ENCODE data around the gene GTF2E1.
"Not testable (repeated sequence)": the region's sequence is repeated elsewhere in the genome, so short reads cannot be mapped to it uniquely, and the experiment has no call there.

The GTF2E1 gene

DNA sequence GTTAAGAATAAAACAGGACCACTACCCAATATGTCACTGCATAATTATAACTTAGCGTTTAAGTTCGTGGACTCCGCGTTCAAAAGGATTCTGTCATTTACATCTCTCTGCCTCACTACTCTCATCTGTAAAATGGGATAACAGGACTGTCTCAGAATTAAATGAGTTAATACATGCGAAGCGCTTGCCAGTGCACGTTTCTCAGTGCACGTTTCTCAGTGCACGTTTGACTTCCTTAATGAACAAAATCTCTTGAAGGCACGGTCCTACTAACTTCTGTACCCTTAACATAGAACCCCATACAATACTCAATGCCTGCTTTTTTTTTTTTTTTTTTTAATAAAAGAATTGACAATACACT lies 727 bp upstream of the GTF2E1 start:
- peaks cover 9% of the 10 kb centered on the region for H3K9me3 ChIP-seq (ENCODE audit: control insufficient read depth, insufficient read depth, low read length)
- peaks cover 9% of the 10 kb centered on the region; the same call in 1 of the 2 replicates for H3K36me3 ChIP-seq (ENCODE audit: insufficient read depth, low read length)
- 0 out of 2 replicates have a peak, but pooled peaks cover 8% of the 10 kb centered on the region for H3K4me1 ChIP-seq (ENCODE audit: insufficient read depth, low read length)
- H3K9ac ChIP-seq (ENCODE audit: low read depth, low read length), result peak overlapping the region; percentile 85

DNA sequence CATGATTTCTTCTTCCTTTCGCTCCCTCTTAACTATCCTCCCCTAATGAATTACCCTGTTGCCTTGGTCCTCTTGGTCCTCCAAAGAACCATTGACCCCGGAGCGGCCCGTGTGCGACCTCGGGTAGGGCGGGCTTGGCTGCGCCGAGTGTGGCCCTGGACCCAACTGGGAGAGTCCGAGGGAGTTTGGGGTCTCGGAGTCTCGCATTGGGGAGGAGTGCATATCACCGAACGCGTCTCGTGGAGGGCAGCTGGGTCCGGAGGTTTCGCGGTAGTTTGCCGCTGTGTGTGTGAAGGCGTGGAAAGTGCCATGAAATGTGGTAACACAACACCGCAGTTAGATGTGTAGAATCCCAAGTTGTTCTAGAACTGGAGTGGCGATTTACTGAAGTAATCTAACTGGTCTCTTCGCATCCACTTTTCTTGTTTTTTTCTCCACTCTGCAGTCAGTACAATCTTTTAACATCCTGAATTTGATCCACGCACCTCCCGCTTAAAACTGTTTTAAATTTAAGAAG lies 363 bp downstream of the GTF2E1 start:
- Histone ChIP-seq H3K9me3 (ENCODE audit: control insufficient read depth, insufficient read depth, low read length) (peaks cover 8% of the 10 kb centered on the region), H3K36me3 (ENCODE audit: insufficient read depth, low read length) (peaks cover 9% of the 10 kb centered on the region; the same call in 1 of the 2 replicates), H3K9ac (ENCODE audit: low read depth, low read length) (peak overlapping the region; percentile 85), H3K4me1 (ENCODE audit: insufficient read depth, low read length) (0 out of 2 replicates have a peak, but pooled peaks cover 8% of the 10 kb centered on the region)

DNA sequence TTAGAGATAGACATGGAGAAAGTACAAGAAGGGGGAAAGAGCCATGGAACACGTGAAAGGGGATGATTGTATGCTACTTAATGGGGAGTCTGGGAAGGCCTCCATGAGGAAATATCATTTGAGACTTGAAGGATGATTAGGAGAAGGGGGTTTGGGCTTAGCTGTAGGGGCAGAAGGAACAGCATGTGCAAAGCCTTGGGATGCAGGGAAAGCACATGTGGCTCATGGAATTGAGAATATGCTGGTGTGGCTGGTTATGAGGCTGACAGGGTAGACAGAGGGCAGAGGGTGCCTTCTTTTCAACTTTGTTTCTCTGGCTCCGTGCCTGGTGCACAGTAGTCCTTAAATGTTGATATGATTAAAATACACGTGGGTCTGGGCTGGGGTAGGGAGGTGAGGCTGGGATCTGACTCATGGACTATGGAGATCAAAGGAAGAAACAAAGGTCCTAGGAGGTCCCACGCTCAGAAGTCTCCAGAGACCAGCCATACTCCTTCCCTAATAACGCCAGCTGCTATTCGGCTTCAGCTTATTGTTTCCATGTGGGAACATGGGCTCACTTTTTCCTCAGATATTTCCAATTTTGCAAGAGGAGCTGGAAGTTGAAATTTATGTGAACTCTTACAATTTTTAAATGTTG lies 1.1 kb downstream of the GTF2E1 start:
- H3K9ac ChIP-seq (ENCODE audit: low read depth, low read length), result peak overlapping the region; percentile 85
- H3K36me3 ChIP-seq (ENCODE audit: insufficient read depth, low read length), result peaks cover 5% of the 10 kb centered on the region; the same call in 1 of the 2 replicates
- H3K4me1 ChIP-seq (ENCODE audit: insufficient read depth, low read length), result 0 out of 2 replicates have a peak, but pooled peaks cover 8% of the 10 kb centered on the region
- peaks cover 2% of the 10 kb centered on the region; the same call in 1 of the 2 replicates for H3K9me3 ChIP-seq (ENCODE audit: control insufficient read depth, insufficient read depth, low read length)

DNA sequence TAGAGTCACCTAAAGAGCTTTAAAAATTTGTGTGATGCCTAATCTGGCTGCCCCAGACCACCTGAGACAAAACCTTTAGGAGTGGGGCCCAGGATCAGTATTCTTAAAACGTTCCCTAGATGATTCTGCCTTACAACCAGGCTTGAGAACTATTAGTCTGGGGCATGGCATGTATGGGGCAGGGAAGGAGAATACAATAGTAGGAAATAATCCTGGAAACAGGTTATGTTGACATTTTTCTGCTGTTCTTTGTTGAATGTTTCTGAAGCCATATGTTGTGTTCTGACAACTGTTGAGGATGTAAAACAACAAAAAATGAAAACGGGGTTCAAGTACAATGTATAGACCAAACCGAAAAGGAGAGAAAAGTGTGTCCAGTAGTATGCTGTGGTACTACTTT lies 2.9 kb downstream of the GTF2E1 start:
- 0 out of 2 replicates have a peak, but pooled peaks cover 8% of the 10 kb centered on the region for H3K4me1 ChIP-seq (ENCODE audit: insufficient read depth, low read length)
- H3K9ac ChIP-seq (ENCODE audit: low read depth, low read length), result no peak overlapping the region
- peaks cover 2% of the 10 kb centered on the region; the same call in 1 of the 2 replicates for H3K9me3 ChIP-seq (ENCODE audit: control insufficient read depth, insufficient read depth, low read length)
- H3K36me3 ChIP-seq (ENCODE audit: insufficient read depth, low read length), result peaks cover 5% of the 10 kb centered on the region; the same call in 1 of the 2 replicates

DNA sequence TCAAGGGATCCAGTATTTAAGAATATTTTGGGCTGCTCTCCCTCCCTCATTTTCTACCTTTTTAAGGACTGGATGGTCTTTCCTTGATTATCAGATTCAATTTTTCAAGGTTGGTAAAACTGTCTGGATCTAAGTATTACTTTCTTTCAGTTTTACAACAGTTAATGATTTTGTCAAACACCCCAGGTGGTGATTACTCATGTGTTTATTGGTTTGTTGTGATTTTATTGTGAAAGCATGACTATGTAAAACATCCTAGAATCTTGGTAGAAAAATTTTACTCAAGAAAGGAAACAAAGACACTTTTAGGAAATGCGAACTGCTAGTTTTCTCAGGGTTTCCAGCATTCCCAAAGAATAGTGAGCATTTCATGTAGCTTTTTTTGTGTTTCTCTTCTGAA lies 7.3 kb downstream of the GTF2E1 start:
- peaks cover 2% of the 10 kb centered on the region; the same call in 1 of the 2 replicates for H3K9me3 ChIP-seq (ENCODE audit: control insufficient read depth, insufficient read depth, low read length)
- H3K9ac ChIP-seq (ENCODE audit: low read depth, low read length), result no peak overlapping the region
- peaks cover 13% of the 10 kb centered on the region; the same call in 1 of the 2 replicates for H3K36me3 ChIP-seq (ENCODE audit: insufficient read depth, low read length)
- H3K4me1 ChIP-seq (ENCODE audit: insufficient read depth, low read length), result no peaks in the 10 kb centered on the region

DNA sequence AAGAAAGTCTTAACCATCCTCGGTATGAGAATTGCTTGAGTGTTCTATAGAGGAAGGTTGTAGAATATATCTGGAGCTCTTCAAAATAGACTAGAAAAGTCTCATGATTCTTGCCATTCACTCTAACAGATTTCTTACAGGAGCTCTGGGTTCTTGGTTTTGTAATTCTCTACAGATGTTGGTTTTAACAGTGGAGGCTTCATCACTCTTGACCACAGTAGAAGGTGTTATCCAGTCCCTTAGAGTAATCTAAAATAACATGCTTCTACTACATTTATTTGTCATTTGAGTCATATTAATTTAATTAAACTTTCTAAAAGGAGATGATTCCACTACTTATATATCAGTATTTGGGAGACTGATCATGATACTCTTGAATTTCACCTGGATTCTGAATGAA lies 9.7 kb downstream of the GTF2E1 start:
- H3K9ac ChIP-seq (ENCODE audit: low read depth, low read length), result no peak overlapping the region
- no peaks in the 10 kb centered on the region for H3K4me1 ChIP-seq (ENCODE audit: insufficient read depth, low read length)
- H3K9me3 ChIP-seq (ENCODE audit: control insufficient read depth, insufficient read depth, low read length), result peaks cover 2% of the 10 kb centered on the region; the same call in 1 of the 2 replicates
- peaks cover 8% of the 10 kb centered on the region; the same call in 1 of the 2 replicates for H3K36me3 ChIP-seq (ENCODE audit: insufficient read depth, low read length)

DNA sequence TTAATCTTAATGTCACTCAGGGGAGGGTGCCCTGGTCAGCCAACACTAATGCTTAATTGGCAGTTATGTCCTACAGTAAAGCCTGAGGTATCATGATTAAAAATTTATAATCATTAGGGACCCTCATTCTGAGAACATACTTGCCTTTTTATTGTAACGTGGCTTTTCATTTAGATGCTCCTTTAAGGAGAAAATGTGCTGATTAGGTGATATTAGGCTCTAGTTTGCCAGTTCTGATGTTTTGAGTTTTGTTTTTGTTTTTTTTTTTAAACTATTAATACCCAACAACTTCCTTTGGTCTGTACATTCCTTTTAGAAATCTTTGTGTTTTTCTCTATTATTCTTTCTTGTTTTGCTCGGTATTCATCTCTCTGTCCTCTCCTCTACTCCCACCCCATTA lies 10.3 kb downstream of the GTF2E1 start:
- H3K4me1 ChIP-seq (ENCODE audit: insufficient read depth, low read length), result no peaks in the 10 kb centered on the region
- no peak overlapping the region for H3K9ac ChIP-seq (ENCODE audit: low read depth, low read length)
- peaks cover 8% of the 10 kb centered on the region; the same call in 1 of the 2 replicates for H3K36me3 ChIP-seq (ENCODE audit: insufficient read depth, low read length)
- H3K9me3 ChIP-seq (ENCODE audit: control insufficient read depth, insufficient read depth, low read length), result no peaks in the 10 kb centered on the region

DNA sequence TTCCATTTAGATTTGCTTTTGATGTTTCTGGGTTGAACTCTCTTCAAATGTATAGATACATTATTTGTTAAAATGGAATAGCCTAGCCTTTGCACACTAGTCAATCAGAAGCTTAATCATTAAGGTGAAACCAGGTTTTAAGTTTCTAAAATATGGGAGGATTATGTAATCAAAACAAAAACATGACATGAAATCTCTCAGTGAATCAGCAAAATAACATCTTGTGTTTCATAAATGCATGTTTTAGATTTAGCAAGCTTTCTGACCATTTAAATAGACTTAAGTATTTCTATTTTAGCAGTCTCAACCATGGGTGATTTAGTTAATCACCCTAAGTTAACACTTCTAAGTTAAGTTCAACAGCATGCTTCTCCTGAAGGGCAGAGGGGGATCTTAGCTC lies 11.3 kb downstream of the GTF2E1 start:
- Histone ChIP-seq H3K9me3 (ENCODE audit: control insufficient read depth, insufficient read depth, low read length) (no peaks in the 10 kb centered on the region), H3K4me1 (ENCODE audit: insufficient read depth, low read length) (no peaks in the 10 kb centered on the region), H3K36me3 (ENCODE audit: insufficient read depth, low read length) (peaks cover 8% of the 10 kb centered on the region; the same call in 1 of the 2 replicates), H3K9ac (ENCODE audit: low read depth, low read length) (no peak overlapping the region)

DNA sequence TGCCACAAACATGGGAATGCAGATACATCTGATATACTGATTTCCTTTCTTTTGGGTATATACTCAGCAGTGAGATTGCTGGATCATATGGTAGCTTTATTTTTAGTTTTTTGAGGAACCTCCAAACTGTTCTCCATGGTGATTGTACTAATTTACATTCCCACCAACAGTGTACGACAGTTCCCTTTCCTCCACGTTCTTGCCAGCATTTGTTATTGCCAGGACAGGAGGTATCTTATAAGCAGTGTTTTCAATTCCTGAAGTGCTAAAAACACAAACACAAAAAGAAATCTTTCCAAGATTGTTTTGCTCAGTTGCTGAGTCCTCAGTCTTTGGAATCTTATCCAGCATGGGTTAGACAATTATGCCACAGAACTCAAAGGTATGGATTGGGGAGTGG lies 13.5 kb downstream of the GTF2E1 start:
- Histone ChIP-seq H3K4me1 (ENCODE audit: insufficient read depth, low read length) (no peaks in the 10 kb centered on the region), H3K9me3 (ENCODE audit: control insufficient read depth, insufficient read depth, low read length) (no peaks in the 10 kb centered on the region), H3K36me3 (ENCODE audit: insufficient read depth, low read length) (peaks cover 6% of the 10 kb centered on the region; the same call in 1 of the 2 replicates), H3K9ac (ENCODE audit: low read depth, low read length) (no peak overlapping the region)

DNA sequence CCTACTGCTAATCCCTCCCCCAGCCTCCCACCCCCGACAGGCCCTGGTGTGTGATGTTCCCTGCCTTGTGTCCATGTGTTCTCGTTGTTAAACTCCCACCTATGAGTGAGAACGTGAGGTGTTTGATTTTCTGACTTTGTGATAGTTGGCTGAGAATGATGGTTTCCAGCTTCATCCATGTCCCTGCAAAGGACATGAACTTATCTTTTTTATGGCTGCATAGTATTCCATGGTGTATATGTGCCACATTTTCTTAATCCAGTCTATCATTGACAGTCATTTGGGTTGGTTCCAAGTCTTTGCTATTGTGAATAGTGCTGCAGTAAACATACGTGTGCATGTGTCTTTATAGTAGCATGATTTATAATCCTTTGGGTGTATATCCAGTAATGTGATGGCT lies 16.0 kb downstream of the GTF2E1 start:
- not testable (repeated sequence) for H3K9ac ChIP-seq (ENCODE audit: low read depth, low read length); H3K36me3 ChIP-seq (ENCODE audit: insufficient read depth, low read length); H3K4me1 ChIP-seq (ENCODE audit: insufficient read depth, low read length); H3K9me3 ChIP-seq (ENCODE audit: control insufficient read depth, insufficient read depth, low read length)

DNA sequence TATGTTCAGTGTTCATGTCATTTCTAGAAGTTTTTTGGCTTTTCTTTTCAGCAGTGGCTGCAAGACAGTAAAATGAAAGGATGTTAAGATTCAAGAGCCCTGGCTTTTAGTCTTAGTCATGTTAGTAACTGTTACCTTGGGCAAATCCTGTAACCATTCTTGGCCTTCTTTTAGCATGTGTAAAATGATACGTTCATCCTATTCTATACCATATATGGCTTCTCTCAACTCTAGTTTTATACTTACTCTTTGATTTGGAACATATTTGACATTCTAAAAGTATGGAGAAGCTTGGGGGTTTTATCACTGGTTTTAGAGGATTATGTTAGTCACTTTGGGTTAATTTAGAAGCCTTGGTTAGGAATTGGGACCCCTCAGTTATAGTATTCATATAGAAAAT lies 20.1 kb downstream of the GTF2E1 start:
- H3K9me3 ChIP-seq (ENCODE audit: control insufficient read depth, insufficient read depth, low read length), result no peaks in the 10 kb centered on the region
- H3K4me1 ChIP-seq (ENCODE audit: insufficient read depth, low read length), result peaks cover 16% of the 10 kb centered on the region
- no peak overlapping the region for H3K9ac ChIP-seq (ENCODE audit: low read depth, low read length)
- no peaks in the 10 kb centered on the region for H3K36me3 ChIP-seq (ENCODE audit: insufficient read depth, low read length)

DNA sequence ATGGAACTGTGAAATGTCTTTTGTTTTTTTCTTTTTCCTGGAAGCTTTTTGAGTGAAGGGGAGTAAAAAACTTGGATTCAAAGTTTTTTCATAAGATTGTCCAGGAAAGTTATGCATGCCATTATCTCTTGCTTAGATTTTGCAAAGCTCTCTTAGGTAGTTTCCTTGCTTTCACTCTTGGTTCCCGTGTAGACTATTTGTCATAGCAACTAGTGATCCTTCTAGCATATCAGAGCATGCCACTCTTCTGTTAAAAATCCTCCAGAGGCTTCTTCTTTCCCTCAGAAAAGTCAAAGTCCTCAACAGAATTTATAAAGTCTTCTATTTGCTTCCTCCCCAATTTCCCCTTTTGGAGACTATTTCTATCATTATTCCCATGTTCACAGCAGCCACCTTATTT lies 21.1 kb downstream of the GTF2E1 start:
- Histone ChIP-seq H3K4me1 (ENCODE audit: insufficient read depth, low read length) (peaks cover 16% of the 10 kb centered on the region), H3K36me3 (ENCODE audit: insufficient read depth, low read length) (no peaks in the 10 kb centered on the region), H3K9me3 (ENCODE audit: control insufficient read depth, insufficient read depth, low read length) (no peaks in the 10 kb centered on the region), H3K9ac (ENCODE audit: low read depth, low read length) (no peak overlapping the region)

DNA sequence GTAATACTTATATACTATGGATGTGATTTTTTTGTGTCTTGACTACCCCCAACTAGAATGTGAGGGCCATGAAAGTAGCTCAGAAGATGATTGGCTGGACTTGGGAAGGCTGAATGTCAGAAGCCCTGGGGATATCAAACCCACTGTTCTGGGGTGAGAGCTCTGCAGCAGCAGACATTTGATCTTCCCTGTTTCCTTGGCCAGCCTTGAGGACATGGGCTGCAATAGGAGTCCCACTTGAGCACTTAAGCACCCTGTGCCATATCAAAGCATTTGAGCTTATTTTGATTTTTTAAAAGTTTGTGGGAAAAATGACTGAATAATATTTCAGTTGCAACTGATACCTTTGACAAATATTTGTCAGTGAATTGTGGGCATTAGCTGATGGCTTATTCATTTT lies 21.7 kb downstream of the GTF2E1 start:
- Histone ChIP-seq H3K4me1 (ENCODE audit: insufficient read depth, low read length) (peaks cover 16% of the 10 kb centered on the region), H3K36me3 (ENCODE audit: insufficient read depth, low read length) (no peaks in the 10 kb centered on the region), H3K9ac (ENCODE audit: low read depth, low read length) (no peak overlapping the region), H3K9me3 (ENCODE audit: control insufficient read depth, insufficient read depth, low read length) (no peaks in the 10 kb centered on the region)

DNA sequence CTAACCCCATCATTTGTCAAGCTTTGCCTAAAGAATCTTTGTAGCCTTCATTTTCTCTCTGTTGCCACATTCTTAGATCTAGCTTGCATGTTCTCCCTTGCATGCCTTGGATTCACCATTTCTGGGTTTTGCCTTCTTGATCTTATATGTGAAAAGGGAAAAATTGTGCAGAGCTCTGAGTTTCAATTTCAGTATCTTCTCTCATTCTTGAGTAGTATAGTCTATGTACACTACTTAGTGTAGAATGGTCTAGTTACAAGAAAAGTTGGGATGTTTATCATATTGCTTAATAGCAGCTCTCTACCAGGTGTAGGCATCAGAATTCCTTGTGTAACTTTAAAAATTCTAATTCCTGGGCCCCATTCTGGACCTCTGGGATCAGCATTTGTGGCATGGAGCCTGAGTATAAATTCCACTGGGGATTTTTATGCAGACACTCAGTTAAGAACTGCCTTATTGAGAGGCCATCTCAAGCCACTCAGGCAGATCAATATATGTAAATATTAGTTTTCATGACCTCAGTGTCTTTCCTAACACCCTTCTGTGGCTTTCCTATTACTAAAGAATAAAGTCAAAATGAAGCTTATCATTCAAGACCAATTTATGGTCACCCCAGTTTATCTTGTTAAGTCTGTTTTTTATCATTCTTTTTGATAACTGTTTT lies 23.4 kb downstream of the GTF2E1 start:
- Histone ChIP-seq H3K36me3 (ENCODE audit: insufficient read depth, low read length) (no peaks in the 10 kb centered on the region), H3K9me3 (ENCODE audit: control insufficient read depth, insufficient read depth, low read length) (no peaks in the 10 kb centered on the region), H3K9ac (ENCODE audit: low read depth, low read length) (no peak overlapping the region), H3K4me1 (ENCODE audit: insufficient read depth, low read length) (peaks cover 20% of the 10 kb centered on the region)

DNA sequence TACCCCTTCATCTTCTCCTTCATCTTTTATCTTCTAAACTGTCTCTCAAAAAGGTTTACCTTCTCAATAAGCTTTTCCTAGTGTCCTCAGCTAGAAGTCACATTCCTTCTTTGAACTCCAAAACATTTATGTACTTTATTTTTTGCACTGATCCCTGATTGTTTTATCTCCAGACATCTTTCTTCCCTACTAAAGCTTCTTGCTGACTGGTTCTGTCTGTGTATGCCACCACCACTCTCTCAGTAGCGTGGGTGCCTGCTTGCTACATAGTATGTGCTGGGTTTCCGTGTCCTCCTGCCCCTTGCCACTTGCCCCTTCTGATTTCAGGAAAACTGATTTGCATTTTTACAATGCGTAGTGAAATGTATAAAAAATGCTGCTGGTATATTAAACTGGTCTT lies 24.0 kb downstream of the GTF2E1 start:
- Histone ChIP-seq H3K4me1 (ENCODE audit: insufficient read depth, low read length) (peaks cover 20% of the 10 kb centered on the region), H3K9me3 (ENCODE audit: control insufficient read depth, insufficient read depth, low read length) (no peaks in the 10 kb centered on the region), H3K9ac (ENCODE audit: low read depth, low read length) (no peak overlapping the region), H3K36me3 (ENCODE audit: insufficient read depth, low read length) (no peaks in the 10 kb centered on the region)

Measured in ES-I3 (cell line).